Kidney capillary endothelial cell (primary cell): ENCODE results near the gene MAGI2.
"Not testable (repeated sequence)": the region's sequence is repeated elsewhere in the genome, so short reads cannot be mapped to it uniquely, and the experiment has no call there.

Source experiments
- DNase-seq: peaks from one replicate; pipeline ENCODE4 v3.0.0-alpha.2; 2018; ENCODE audit warnings: low spot score

Gene MAGI2

GRCh38 chr7:78284945-78285344 lies 1168.5 kb downstream of the MAGI2 start:
- no peak for DNase-seq

- no peak for DNase-seq
Measured at GRCh38 chr7:78280276-78280675, 1173.2 kb downstream of the MAGI2 start.

- DNase-seq = no peak
Measured at GRCh38 chr7:78279457-78279856, 1174.0 kb downstream of the MAGI2 start.

GRCh38 chr7:78279032-78279431 lies 1174.4 kb downstream of the MAGI2 start:
- DNase-seq = peak; percentile 68

- no peak for DNase-seq
Measured at GRCh38 chr7:78267141-78267540, 1186.3 kb downstream of the MAGI2 start.

- no peak for DNase-seq
Measured at GRCh38 chr7:78265486-78265885, 1188.0 kb downstream of the MAGI2 start.

GRCh38 chr7:78265071-78265470 lies 1188.4 kb downstream of the MAGI2 start:
- DNase-seq = no peak

- DNase-seq = no peak
Measured at GRCh38 chr7:78264105-78264504, 1189.4 kb downstream of the MAGI2 start.

- DNase-seq = no peak
Measured at GRCh38 chr7:78261739-78262138, 1191.7 kb downstream of the MAGI2 start.

- DNase-seq = no peak
Measured at GRCh38 chr7:78261302-78261701, 1192.2 kb downstream of the MAGI2 start.

GRCh38 chr7:78260826-78261225 lies 1192.6 kb downstream of the MAGI2 start:
- no peak for DNase-seq

- no peak for DNase-seq
Measured at GRCh38 chr7:78254726-78255055, 1198.8 kb downstream of the MAGI2 start.

GRCh38 chr7:78253850-78254725 lies 1199.4 kb downstream of the MAGI2 start:
- no peak for DNase-seq

GRCh38 chr7:78248867-78249266 lies 1204.6 kb downstream of the MAGI2 start:
- DNase-seq = no peak

- DNase-seq = no peak
Measured at GRCh38 chr7:78247910-78248689, 1205.4 kb downstream of the MAGI2 start.

GRCh38 chr7:78240179-78240578 lies 1213.3 kb downstream of the MAGI2 start:
- not testable (repeated sequence) for DNase-seq

- DNase-seq = no peak
Measured at GRCh38 chr7:78234634-78235033, 1218.8 kb downstream of the MAGI2 start.

- no peak for DNase-seq
Measured at GRCh38 chr7:78232806-78233205, 1220.7 kb downstream of the MAGI2 start.

- peak; percentile 5 for DNase-seq
Measured at GRCh38 chr7:78226059-78226719, 1227.3 kb downstream of the MAGI2 start.

- no peak for DNase-seq
Measured at GRCh38 chr7:78225534-78225933, 1227.9 kb downstream of the MAGI2 start.

GRCh38 chr7:78224923-78225322 lies 1228.5 kb downstream of the MAGI2 start:
- no peak for DNase-seq

GRCh38 chr7:78223598-78223997 lies 1229.9 kb downstream of the MAGI2 start:
- no peak for DNase-seq
